ENCODE results near the gene KCNK3.
"Not testable (repeated sequence)": the region's sequence is repeated elsewhere in the genome, so short reads cannot be mapped to it uniquely, and the experiment has no call there.

KCNK3 gene

DNA sequence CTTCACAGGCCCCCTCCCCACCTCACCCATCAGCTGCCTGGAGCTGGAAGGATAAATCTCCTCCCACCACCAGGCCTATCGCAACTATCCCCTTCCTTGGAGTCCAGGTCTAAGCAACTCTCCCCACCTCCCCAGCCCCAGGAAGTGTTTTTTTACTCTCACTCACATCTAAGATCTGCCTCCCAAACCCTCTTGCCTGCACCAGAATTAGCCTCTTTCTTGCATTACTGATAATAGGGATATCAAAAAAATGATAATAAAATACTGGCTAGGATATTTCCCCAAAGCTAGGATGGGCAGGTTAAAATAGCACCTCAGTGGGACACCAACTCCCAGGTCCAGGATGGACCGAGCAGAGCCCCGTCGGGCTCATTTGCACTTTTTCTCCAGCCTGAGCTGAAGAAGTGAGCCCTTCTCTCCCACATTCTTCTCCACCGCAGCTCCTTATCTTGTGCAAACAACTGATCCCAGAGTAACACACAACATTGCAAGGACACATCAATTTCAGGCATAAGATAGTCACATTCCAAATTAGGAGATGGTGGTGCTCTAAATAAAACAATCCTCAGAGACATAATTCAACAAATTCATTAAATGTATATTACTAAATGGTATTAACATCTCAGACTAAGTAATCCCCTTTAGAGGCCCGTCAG lies 33.7 kb upstream of the KCNK3 start:
- no peaks in the 10 kb centered on the region for H3K36me3 ChIP-seq
- no peaks in the 10 kb centered on the region for H3K4me1 ChIP-seq
- no peaks in the 10 kb centered on the region for H3K27me3 ChIP-seq
- H3K4me3 ChIP-seq (ENCODE audit: low read depth, low read length): no peak overlapping the region
- TF ChIP-seq, protein P1, sequence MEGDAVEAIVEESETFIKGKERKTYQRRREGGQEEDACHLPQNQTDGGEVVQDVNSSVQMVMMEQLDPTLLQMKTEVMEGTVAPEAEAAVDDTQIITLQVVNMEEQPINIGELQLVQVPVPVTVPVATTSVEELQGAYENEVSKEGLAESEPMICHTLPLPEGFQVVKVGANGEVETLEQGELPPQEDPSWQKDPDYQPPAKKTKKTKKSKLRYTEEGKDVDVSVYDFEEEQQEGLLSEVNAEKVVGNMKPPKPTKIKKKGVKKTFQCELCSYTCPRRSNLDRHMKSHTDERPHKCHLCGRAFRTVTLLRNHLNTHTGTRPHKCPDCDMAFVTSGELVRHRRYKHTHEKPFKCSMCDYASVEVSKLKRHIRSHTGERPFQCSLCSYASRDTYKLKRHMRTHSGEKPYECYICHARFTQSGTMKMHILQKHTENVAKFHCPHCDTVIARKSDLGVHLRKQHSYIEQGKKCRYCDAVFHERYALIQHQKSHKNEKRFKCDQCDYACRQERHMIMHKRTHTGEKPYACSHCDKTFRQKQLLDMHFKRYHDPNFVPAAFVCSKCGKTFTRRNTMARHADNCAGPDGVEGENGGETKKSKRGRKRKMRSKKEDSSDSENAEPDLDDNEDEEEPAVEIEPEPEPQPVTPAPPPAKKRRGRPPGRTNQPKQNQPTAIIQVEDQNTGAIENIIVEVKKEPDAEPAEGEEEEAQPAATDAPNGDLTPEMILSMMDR (IDR thresholded peaks at IDR 0.05; ENCODE audit: low read depth, low read length): no peak
- no peak for DNase-seq
- H3K9me3 ChIP-seq: no peaks in the 10 kb centered on the region

DNA sequence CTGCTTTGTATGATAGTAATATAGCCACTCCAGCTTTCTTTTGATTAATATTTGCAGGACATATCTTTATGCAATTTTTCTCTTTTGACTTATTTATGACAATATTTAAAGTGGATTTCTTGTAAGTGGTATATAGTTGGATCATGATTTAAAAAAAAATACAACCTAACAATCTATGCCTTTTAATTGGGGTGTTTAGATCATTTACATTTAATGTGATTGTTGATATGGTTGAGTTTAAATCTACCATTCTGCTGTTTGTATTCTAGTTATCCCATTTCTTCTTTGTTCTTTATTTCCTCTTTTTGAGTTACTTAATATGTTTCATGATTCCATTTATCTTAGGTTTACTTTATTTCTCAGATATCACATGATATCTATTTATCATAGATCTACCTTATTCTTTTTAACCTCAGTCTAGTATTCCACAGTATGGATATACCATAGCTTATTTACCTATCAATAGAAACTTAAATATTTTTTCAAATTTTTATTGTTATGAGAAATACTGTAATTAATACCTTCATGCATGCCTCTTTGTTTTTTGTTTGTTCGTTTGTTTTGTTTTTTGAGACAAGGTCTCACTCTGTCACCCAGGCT lies 32.1 kb upstream of the KCNK3 start:
- Histone ChIP-seq H3K9me3 (no peaks in the 10 kb centered on the region), H3K27me3 (no peaks in the 10 kb centered on the region), H3K4me3 (ENCODE audit: low read depth, low read length) (no peak overlapping the region), H3K4me1 (no peaks in the 10 kb centered on the region), H3K36me3 (no peaks in the 10 kb centered on the region)
- no peak for DNase-seq
- TF ChIP-seq, protein P1 (IDR thresholded peaks at IDR 0.05; ENCODE audit: low read depth, low read length): no peak

DNA sequence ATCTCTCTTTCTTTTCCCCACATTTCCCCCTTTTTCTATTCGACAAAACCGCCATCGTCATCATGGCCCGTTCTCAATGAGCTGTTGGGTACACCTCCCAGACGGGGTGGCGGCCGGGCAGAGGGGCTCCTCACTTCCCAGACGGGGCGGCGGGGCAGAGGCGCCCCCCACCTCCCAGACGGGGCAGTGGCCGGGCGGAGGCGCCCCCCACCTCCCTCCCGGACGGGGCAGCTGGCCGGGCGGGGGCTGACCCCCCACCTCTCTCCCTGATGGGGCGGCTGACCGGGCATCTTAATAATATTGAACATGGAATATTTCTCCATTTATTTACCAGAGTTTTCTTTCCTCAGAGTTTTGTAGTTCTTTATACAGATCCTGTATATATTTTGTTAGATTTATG lies 27.2 kb upstream of the KCNK3 start:
- H3K36me3 ChIP-seq; H3K4me1 ChIP-seq; DNase-seq; H3K9me3 ChIP-seq; H3K4me3 ChIP-seq (ENCODE audit: low read depth, low read length); H3K27me3 ChIP-seq: not testable (repeated sequence)

DNA sequence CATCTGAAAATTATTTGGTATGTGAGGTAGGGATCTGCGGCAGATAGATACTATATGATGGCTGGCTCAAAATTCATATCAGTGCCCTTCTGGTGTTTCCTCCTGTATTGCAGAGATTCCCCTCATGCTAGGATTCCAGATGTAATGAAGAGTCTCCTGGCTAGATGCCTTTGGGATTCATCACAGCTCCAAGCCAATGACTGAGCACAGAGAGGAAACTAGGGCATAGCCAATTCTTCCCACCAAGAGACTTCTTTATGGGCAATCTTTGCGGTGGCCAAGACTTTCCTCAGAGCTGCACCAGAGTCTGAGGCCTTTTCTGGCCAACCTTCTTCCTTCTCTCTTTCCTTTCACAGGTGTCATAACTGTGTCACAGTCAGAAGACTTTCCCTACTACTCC lies 25.9 kb upstream of the KCNK3 start:
- DNase-seq: no peak
- Histone ChIP-seq H3K4me1 (peaks cover 8% of the 10 kb centered on the region), H3K36me3 (no peaks in the 10 kb centered on the region), H3K27me3 (no peaks in the 10 kb centered on the region), H3K9me3 (no peaks in the 10 kb centered on the region), H3K4me3 (ENCODE audit: low read depth, low read length) (no peak overlapping the region)
- TF ChIP-seq, protein P1 (IDR thresholded peaks at IDR 0.05; ENCODE audit: low read depth, low read length): no peak

DNA sequence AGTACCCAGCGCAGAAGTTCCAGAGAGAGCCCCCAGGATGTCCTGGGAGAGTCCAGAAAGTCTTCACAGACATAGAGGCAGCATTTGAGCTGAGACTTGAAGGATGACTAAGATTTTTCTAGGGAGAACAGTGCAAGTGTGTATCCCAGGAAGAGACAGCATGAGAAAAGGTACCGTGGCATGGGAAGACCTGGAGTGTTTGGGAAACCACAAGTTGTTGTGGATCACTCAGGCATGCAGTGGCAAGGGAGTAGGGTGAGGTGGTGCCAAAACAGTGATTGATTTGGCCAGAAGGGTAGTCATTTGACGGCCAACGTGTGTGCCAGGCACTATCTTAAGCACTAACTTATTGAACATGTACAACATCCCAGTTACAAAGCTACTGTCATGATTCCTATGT lies 24.5 kb upstream of the KCNK3 start:
- TF ChIP-seq, protein P1 (IDR thresholded peaks at IDR 0.05; ENCODE audit: low read depth, low read length): no peak
- Histone ChIP-seq H3K9me3 (no peaks in the 10 kb centered on the region), H3K27me3 (no peaks in the 10 kb centered on the region), H3K4me3 (ENCODE audit: low read depth, low read length) (no peak overlapping the region), H3K4me1 (peaks cover 8% of the 10 kb centered on the region), H3K36me3 (no peaks in the 10 kb centered on the region)
- DNase-seq: no peak

DNA sequence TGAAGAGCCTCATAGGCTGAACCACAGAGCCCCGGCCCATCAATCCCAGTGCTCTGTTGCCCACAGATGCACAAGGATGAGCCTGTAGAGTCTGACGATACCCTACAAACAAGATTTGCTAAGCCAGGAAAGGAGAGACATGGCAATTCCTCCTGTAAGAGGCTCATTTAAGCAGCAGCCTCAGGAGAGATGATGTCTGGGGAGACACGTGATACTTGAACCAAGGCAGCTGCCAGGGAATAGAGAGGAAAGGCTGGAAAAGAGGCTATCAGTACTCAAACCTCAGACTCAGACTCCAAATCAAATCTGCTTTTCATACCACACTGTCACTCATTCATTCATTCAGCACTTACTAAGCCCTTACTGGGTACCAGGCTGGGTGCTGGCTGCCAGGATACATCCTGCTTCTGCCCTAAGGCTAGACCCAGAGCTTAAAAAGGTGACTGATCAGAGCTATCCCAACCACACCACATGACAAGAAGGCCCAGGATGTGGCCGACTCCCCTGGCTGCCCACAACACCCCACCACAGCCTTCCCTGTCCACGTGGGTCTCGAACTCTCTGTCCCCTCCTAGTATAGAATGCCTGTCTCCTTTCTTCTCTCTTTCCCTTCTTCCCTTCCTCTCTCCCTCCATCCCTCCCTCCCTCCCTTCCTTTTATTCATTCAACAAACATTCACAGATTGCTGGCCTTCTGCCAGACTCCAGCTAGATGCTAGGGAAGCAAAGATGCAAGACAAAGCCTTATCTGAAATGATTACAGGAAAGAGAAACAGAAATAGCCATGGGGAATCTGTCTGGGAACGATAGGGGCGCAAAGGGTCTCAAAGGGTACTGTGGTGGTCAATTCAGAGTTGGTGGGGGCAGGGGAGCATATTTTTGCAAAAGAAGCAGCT lies 23.4 kb upstream of the KCNK3 start:
- Histone ChIP-seq H3K9me3 (no peaks in the 10 kb centered on the region), H3K4me3 (ENCODE audit: low read depth, low read length) (no peak overlapping the region), H3K4me1 (peaks cover 8% of the 10 kb centered on the region), H3K36me3 (no peaks in the 10 kb centered on the region), H3K27me3 (no peaks in the 10 kb centered on the region)
- no peak for DNase-seq
- TF ChIP-seq, protein P1 (IDR thresholded peaks at IDR 0.05; ENCODE audit: low read depth, low read length): no peak
